Trophoblast cell (in vitro differentiated cells and primary cell): ENCODE results near the gene CDYL.
"Not testable (repeated sequence)": the region's sequence is repeated elsewhere in the genome, so short reads cannot be mapped to it uniquely, and the experiment has no call there.

ENCODE experiments used
- DNase-seq, 2 donors: peaks; one replicate each; pipeline ENCODE4 v3.0.0-alpha.2; 2016
- H2AFZ ChIP-seq: 2 replicates; pipeline ENCODE4 v1.6.1; 2013; ENCODE audit warnings: low read length, moderate library complexity, mild to moderate bottlenecking; ENCODE audit not compliant: insufficient read depth, poor library complexity
- H2AK5ac ChIP-seq: 2 replicates; pipeline ENCODE4 v1.6.1; 2013; ENCODE audit warnings: mild to moderate bottlenecking, low read length
- H2BK120ac ChIP-seq: 2 replicates; pipeline ENCODE4 v1.6.1; 2013; ENCODE audit warnings: low read length, mild to moderate bottlenecking, moderate library complexity; ENCODE audit not compliant: insufficient read depth, poor library complexity
- H2BK12ac ChIP-seq: 2 replicates; pipeline ENCODE4 v1.6.1; 2013; ENCODE audit warnings: mild to moderate bottlenecking, low read length, moderate library complexity
- H2BK5ac ChIP-seq: 2 replicates; pipeline ENCODE4 v1.6.1; 2013; ENCODE audit warnings: low read length, low read depth, moderate library complexity, mild to moderate bottlenecking; ENCODE audit not compliant: poor library complexity
- H3K14ac ChIP-seq: 2 replicates; pipeline ENCODE4 v1.6.1; 2013; ENCODE audit warnings: mild to moderate bottlenecking, low read length
- H3K18ac ChIP-seq: 2 replicates; pipeline ENCODE4 v1.6.1; 2013; ENCODE audit warnings: mild to moderate bottlenecking, low read length
- H3K23ac ChIP-seq: 2 replicates; pipeline ENCODE4 v1.6.1; 2013; ENCODE audit warnings: low read length
- H3K27ac ChIP-seq: 2 replicates; pipeline ENCODE4 v1.5.1; 2013; ENCODE audit warnings: low read depth, mild to moderate bottlenecking, inconsistent platforms, low read length, moderate library complexity
- H3K27me3 ChIP-seq: 2 replicates; pipeline ENCODE4 v1.6.1; 2013; ENCODE audit warnings: inconsistent platforms, mild to moderate bottlenecking, low read length, moderate library complexity; ENCODE audit not compliant: insufficient read depth
- H3K36me3 ChIP-seq, 2 experiments: 1 replicate in 1 of 2; 2 replicates in 1 of 2; pipeline ENCODE4 v1.6.1; 2013; ENCODE audit warnings: low read length in 2 of 2, mild to moderate bottlenecking in 2 of 2, moderate library complexity in 1 of 2; ENCODE audit not compliant: insufficient read depth in 2 of 2, control insufficient read depth in 1 of 2
- H3K4ac ChIP-seq: 2 replicates; pipeline ENCODE4 v1.6.1; 2013; ENCODE audit warnings: low read depth, mild to moderate bottlenecking, low read length, moderate library complexity
- H3K4me1 ChIP-seq, 2 experiments: 1 replicate in 1 of 2; 2 replicates in 1 of 2; pipeline ENCODE4 v1.6.1; 2013; ENCODE audit warnings: low read length in 2 of 2, mild to moderate bottlenecking in 2 of 2, moderate library complexity in 1 of 2; ENCODE audit not compliant: insufficient read depth in 2 of 2, control insufficient read depth in 1 of 2
- H3K4me2 ChIP-seq: 2 replicates; pipeline ENCODE4 v1.6.1; 2013; ENCODE audit warnings: inconsistent platforms, mild to moderate bottlenecking, low read length, moderate library complexity
- H3K4me3 ChIP-seq: 2 replicates; pipeline ENCODE4 v1.5.1; 2013; ENCODE audit warnings: mild to moderate bottlenecking, low read depth, low read length, inconsistent platforms
- H3K79me1 ChIP-seq: one replicate; pipeline ENCODE4 v1.6.1; 2013; ENCODE audit warnings: low read length
- H3K79me2 ChIP-seq: 2 replicates; pipeline ENCODE4 v1.6.1; 2013; ENCODE audit warnings: low read length, mild to moderate bottlenecking; ENCODE audit not compliant: control insufficient read depth, insufficient read depth, poor library complexity
- H3K9ac ChIP-seq: 2 replicates; pipeline ENCODE4 v1.6.1; 2013; ENCODE audit warnings: mild to moderate bottlenecking, low read length
- H3K9me3 ChIP-seq: 2 replicates; pipeline ENCODE4 v1.6.1; 2013; ENCODE audit warnings: low read depth, mild to moderate bottlenecking, control low read depth, inconsistent platforms, low read length; ENCODE audit not compliant: insufficient read depth
- H4K12ac ChIP-seq: 2 replicates; pipeline ENCODE4 v1.6.1; 2013; ENCODE audit warnings: low read depth, mild to moderate bottlenecking, low read length, moderate library complexity
- H4K8ac ChIP-seq: 2 replicates; pipeline ENCODE4 v1.6.1; 2013; ENCODE audit warnings: low read depth, mild to moderate bottlenecking, low read length, moderate library complexity
- H4K91ac ChIP-seq: one replicate; pipeline ENCODE4 v1.6.1; 2013; ENCODE audit warnings: low read depth, mild to moderate bottlenecking, low read length, moderate library complexity
- WGBS: extraction: QIAGEN DNeasy Blood & Tissue Kit; methylation state at CpG from one replicate; pipeline ENCODE4 v1.1.7; 2013; ENCODE audit warnings: missing lambda C conversion rate; ENCODE audit not compliant: insufficient read length, insufficient coverage; ENCODE audit errors: extremely low coverage; 5-methylcytosine and 5-hydroxymethylcytosine counted together

The CDYL gene

DNA sequence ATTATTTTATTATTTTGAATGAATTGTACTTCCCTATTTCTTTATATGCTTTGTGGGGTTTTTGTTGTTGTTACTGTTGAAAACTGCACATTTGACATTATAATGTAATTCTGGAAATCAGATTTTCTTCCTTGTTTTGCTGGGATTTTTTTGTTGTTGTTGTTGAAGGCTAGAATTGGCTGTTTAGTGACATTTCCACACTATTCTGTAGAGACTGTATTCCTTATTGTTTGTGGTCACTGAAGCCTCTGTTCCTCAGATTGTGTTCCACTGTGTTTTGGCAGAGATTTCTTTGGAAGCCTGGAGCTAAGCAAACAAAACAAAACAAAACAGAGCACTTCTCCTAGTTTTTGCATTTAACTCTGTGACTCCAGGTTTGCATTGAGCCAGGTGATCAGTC lies 52.9 kb downstream of the CDYL start:
- no peak overlapping the region for H3K18ac ChIP-seq
- H3K27me3 ChIP-seq, result no peaks in the 10 kb centered on the region
- no peak overlapping the region for H4K8ac ChIP-seq
- no peak overlapping the region for H4K12ac ChIP-seq
- H3K4ac ChIP-seq, result peak overlapping the region; percentile 42
- H2AK5ac ChIP-seq, result no peak overlapping the region
- no peak overlapping the region for H2BK12ac ChIP-seq
- no peak overlapping the region for H3K23ac ChIP-seq
- H3K9me3 ChIP-seq, result no peaks in the 10 kb centered on the region
- H2AFZ ChIP-seq, result no peak overlapping the region
- no peak overlapping the region for H2BK120ac ChIP-seq
- no peak overlapping the region for H2BK5ac ChIP-seq
- H3K36me3 ChIP-seq, result no peaks in the 10 kb centered on the region
- H3K79me2 ChIP-seq, result peaks cover 12% of the 10 kb centered on the region
- no peak overlapping the region for H4K91ac ChIP-seq
- no peaks in the 10 kb centered on the region for H3K4me1 ChIP-seq
- H3K79me1 ChIP-seq, result no peaks in the 10 kb centered on the region
- no peak overlapping the region for H3K9ac ChIP-seq
- no peak overlapping the region for H3K4me3 ChIP-seq
- H3K4me2 ChIP-seq, result no peak overlapping the region
- no peak for DNase-seq
- no peak overlapping the region for H3K14ac ChIP-seq
- H3K27ac ChIP-seq, result no peak overlapping the region

DNA sequence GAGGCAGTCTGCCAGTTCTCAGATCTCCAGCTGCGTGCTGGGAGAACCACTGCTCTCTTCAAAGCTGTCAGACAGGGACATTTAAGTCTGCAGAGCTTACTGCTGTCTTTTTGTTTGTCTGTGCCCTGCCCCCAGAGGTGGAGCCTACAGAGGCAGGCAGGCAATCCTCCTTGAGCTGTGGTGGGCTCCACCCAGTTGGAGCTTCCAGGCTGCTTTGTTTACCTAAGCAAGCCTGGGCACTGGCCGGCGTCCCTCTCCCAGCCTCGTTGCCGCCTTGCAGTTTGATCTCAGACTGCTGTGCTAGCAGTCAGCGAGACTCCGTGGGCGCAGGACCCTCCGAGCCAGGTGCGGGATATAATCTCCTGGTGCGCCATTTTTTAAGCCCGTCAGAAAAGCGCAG lies 59.3 kb downstream of the CDYL start:
- not testable (repeated sequence) for H3K14ac ChIP-seq, H3K79me1 ChIP-seq, H3K9ac ChIP-seq

DNA sequence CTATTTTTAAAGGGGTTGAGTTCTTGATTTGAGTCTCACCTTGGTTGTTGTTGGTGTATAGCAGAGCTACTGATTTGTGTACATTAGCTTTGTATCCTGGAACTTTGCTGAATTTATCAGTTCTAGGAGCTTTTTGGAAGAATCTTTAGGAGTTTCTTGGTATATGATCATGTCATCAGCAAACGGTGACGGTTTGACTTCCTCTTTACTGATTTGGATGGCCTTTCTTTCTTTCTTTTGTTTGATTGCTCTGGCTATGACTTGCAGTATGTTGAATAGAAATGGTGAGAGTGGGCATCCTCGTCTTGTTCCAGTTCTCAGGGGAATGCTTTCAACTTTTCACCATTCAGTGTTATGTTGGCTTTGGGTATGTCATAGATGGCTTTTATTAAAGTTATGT lies 64.0 kb downstream of the CDYL start:
- Histone ChIP-seq H3K9ac (no peak overlapping the region), H3K23ac (no peak overlapping the region), H3K4me2 (no peak overlapping the region), H3K4ac (peak overlapping the region; percentile 69), H2BK12ac (no peak overlapping the region), H3K18ac (no peak overlapping the region), H3K79me1 (no peaks in the 10 kb centered on the region), H4K12ac (no peak overlapping the region), H2BK5ac (no peak overlapping the region), H2BK120ac (no peak overlapping the region), H2AK5ac (no peak overlapping the region), H2AFZ (no peak overlapping the region), H3K4me1 (no peaks in the 10 kb centered on the region), H3K14ac (no peak overlapping the region), H3K27ac (no peak overlapping the region), H3K4me3 (no peak overlapping the region), H3K27me3 (no peaks in the 10 kb centered on the region), H3K9me3 (no peaks in the 10 kb centered on the region), H4K8ac (no peak overlapping the region), H4K91ac (no peak overlapping the region), H3K79me2 (peaks cover 7% of the 10 kb centered on the region), H3K36me3 (peaks cover 0 to 2% of the 10 kb centered on the region in 2 experiments)
- DNase-seq, result no peak
- WGBS, result no CpG with 5 or more reads among the region's 3 CpGs

More for the DNA sequence above, 59.3 kb downstream of the CDYL start:
- not testable (repeated sequence) for H2BK12ac ChIP-seq, H3K27me3 ChIP-seq, H3K4me1 ChIP-seq, H2BK120ac ChIP-seq, H3K79me2 ChIP-seq, H2AK5ac ChIP-seq, H3K9me3 ChIP-seq, H3K27ac ChIP-seq, H4K91ac ChIP-seq, DNase-seq, H4K8ac ChIP-seq, H3K4me2 ChIP-seq, H3K18ac ChIP-seq, H3K23ac ChIP-seq, H3K4ac ChIP-seq, H2AFZ ChIP-seq, H2BK5ac ChIP-seq, H4K12ac ChIP-seq, H3K4me3 ChIP-seq, H3K36me3 ChIP-seq
- WGBS, result no CpG with 5 or more reads among the region's 13 CpGs

DNA sequence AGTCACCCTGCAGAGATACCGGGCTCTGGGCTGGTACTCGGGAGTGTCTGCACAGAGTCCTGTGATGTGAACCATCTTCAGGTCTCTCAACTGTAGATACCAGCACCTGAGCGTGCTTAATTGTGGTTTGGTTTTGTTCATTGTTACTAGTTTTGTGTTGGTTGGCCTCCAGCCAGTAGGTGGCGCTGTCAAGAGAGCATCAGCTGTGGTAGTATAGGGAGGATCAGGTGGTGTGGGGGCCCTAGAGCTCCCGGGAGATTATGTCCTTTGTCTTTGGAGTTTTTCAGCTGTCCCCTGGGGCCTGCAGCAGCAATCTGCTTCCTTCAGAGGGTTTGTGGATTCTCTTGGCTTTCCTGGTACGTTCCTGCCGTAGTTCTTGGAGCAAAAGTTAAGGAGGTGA lies 67.9 kb downstream of the CDYL start:
- Histone ChIP-seq H3K79me2 (peaks cover 4% of the 10 kb centered on the region), H2BK120ac (no peak overlapping the region), H4K91ac (no peak overlapping the region), H2BK12ac (no peak overlapping the region), H2AK5ac (no peak overlapping the region), H4K8ac (no peak overlapping the region), H4K12ac (no peak overlapping the region), H3K79me1 (no peaks in the 10 kb centered on the region), H3K14ac (no peak overlapping the region), H3K27me3 (no peaks in the 10 kb centered on the region), H3K36me3 (no peaks in the 10 kb centered on the region), H3K4ac (peak overlapping the region; percentile 77), H3K18ac (no peak overlapping the region), H2AFZ (no peak overlapping the region), H3K4me2 (no peak overlapping the region), H3K23ac (no peak overlapping the region), H3K9me3 (no peaks in the 10 kb centered on the region), H2BK5ac (no peak overlapping the region), H3K4me3 (no peak overlapping the region), H3K27ac (no peak overlapping the region), H3K9ac (no peak overlapping the region), H3K4me1 (peaks cover 0 to 1% of the 10 kb centered on the region in 2 experiments)
- no CpG with 5 or more reads among the region's 7 CpGs for WGBS
- DNase-seq, result no peak
